ENCODE measurements around the gene IL16. TPM values are rescaled to one million over a fixed set of nuclear protein-coding genes. Genes with fewer than 3 reads are reported as not detected.

The IL16 gene
- total and polyA plus RNA-seq, 2 donors from 2014 or later = 1.4 to 19.9 TPM

- TF ChIP-seq, protein P1, sequence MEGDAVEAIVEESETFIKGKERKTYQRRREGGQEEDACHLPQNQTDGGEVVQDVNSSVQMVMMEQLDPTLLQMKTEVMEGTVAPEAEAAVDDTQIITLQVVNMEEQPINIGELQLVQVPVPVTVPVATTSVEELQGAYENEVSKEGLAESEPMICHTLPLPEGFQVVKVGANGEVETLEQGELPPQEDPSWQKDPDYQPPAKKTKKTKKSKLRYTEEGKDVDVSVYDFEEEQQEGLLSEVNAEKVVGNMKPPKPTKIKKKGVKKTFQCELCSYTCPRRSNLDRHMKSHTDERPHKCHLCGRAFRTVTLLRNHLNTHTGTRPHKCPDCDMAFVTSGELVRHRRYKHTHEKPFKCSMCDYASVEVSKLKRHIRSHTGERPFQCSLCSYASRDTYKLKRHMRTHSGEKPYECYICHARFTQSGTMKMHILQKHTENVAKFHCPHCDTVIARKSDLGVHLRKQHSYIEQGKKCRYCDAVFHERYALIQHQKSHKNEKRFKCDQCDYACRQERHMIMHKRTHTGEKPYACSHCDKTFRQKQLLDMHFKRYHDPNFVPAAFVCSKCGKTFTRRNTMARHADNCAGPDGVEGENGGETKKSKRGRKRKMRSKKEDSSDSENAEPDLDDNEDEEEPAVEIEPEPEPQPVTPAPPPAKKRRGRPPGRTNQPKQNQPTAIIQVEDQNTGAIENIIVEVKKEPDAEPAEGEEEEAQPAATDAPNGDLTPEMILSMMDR (IDR thresholded peaks at IDR 0.05; ENCODE audit: borderline replicate concordance, extremely low read depth, insufficient read depth) = no peak
- FAIRE-seq (no peak), DNase-seq (no peak)
- Histone ChIP-seq H3K27me3 (ENCODE audit: control insufficient read depth, insufficient read depth, low read length) (no peaks in the 10 kb centered on the region), H3K27ac (ENCODE audit: low read depth in 2 of 2, low read length in 2 of 2) (no peak overlapping the region), H3K9me3 (ENCODE audit: control insufficient read depth in 2 of 3, insufficient read depth in 1 of 3, low read length in 3 of 3) (no peaks in the 10 kb centered on the region), H3K4me3 (ENCODE audit: low read length in 3 of 3) (no peak overlapping the region), H3K9ac (ENCODE audit: low read length in 3 of 3) (no peak overlapping the region), H3K36me3 (ENCODE audit: control insufficient read depth in 2 of 3, insufficient read depth in 3 of 3, low read length in 3 of 3) (no peaks in the 10 kb centered on the region), H3K4me1 (ENCODE audit: control insufficient read depth in 2 of 3, insufficient read depth in 2 of 3, low read depth in 1 of 3, low read length in 3 of 3) (peaks cover 0 to 3% (median 0%) of the 10 kb centered on the region in 3 donors)
- intact Hi-C loops (cut with DNase I) = no loop called here
These were observed 21.8 kb upstream of the IL16 start for GRCh38 chr15:81174792-81175327.

DNA sequence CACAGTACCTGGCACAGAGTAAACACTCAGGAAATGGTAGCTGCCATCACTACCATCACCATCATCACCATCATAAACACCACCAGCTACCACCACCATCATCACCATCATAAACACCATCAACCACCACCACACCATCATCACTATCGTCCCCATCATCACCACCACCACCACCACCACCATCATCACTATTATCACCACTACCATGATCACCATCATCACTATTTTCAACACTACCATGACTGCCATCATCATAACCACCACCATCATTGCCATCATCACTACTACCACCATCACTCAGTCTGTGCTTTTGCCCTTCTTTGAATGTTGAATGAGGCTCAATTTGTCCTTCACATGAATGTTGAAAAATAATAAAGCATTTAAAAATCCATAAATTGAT lies 21.2 kb upstream of the IL16 start:
- H3K4me3 ChIP-seq (ENCODE audit: low read length in 3 of 3) = no peak overlapping the region
- intact Hi-C loops (cut with DNase I) = no loop called here
- TF ChIP-seq, protein P1 (IDR thresholded peaks at IDR 0.05; ENCODE audit: borderline replicate concordance, extremely low read depth, insufficient read depth) = no peak

GRCh38 chr15:81176291-81176893 lies 20.3 kb upstream of the IL16 start:
- no peaks in the 10 kb centered on the region for H3K36me3 ChIP-seq (ENCODE audit: control insufficient read depth in 2 of 3, insufficient read depth in 3 of 3, low read length in 3 of 3)
- intact Hi-C loops (cut with DNase I) = no loop called here
- peak in 1 of 5 donors; percentile 73 for DNase-seq

More for the DNA sequence above, 21.2 kb upstream of the IL16 start:
- FAIRE-seq (no peak), DNase-seq (no peak)
- Histone ChIP-seq H3K27ac (ENCODE audit: low read depth in 2 of 2, low read length in 2 of 2) (no peak overlapping the region), H3K36me3 (ENCODE audit: control insufficient read depth in 2 of 3, insufficient read depth in 3 of 3, low read length in 3 of 3) (no peaks in the 10 kb centered on the region), H3K27me3 (ENCODE audit: control insufficient read depth, insufficient read depth, low read length) (no peaks in the 10 kb centered on the region), H3K4me1 (ENCODE audit: control insufficient read depth in 2 of 3, insufficient read depth in 2 of 3, low read depth in 1 of 3, low read length in 3 of 3) (peaks cover 0 to 3% (median 0%) of the 10 kb centered on the region in 3 donors), H3K9me3 (ENCODE audit: control insufficient read depth in 2 of 3, insufficient read depth in 1 of 3, low read length in 3 of 3) (no peaks in the 10 kb centered on the region), H3K9ac (ENCODE audit: low read length in 3 of 3) (no peak overlapping the region)

More at GRCh38 chr15:81176291-81176893, 20.3 kb upstream of the IL16 start:
- Histone ChIP-seq H3K4me3 (ENCODE audit: low read length in 3 of 3) (no peak overlapping the region), H3K4me1 (ENCODE audit: control insufficient read depth in 2 of 3, insufficient read depth in 2 of 3, low read depth in 1 of 3, low read length in 3 of 3) (peaks cover 0 to 3% (median 0%) of the 10 kb centered on the region in 3 donors), H3K9me3 (ENCODE audit: control insufficient read depth in 2 of 3, insufficient read depth in 1 of 3, low read length in 3 of 3) (no peaks in the 10 kb centered on the region), H3K27ac (ENCODE audit: low read depth in 2 of 2, low read length in 2 of 2) (no peak overlapping the region), H3K9ac (ENCODE audit: low read length in 3 of 3) (no peak overlapping the region), H3K27me3 (ENCODE audit: control insufficient read depth, insufficient read depth, low read length) (no peaks in the 10 kb centered on the region)
- TF ChIP-seq, protein P1 (IDR thresholded peaks at IDR 0.05; ENCODE audit: borderline replicate concordance, extremely low read depth, insufficient read depth) = no peak
- FAIRE-seq = no peak
